HEK293T (cell line): Measurements from ENCODE around the gene PHOSPHO1.

Experiments
- FOXK2 ChIP-seq: fragments of 450-650 bp; IDR thresholded peaks from 2 replicates; pipeline ENCODE4 v1.6.1; 2016; ENCODE audit warnings: mild to moderate bottlenecking
- FOXM1 ChIP-seq: fragments of 450-650 bp; IDR thresholded peaks from 2 replicates; pipeline ENCODE4 v1.6.1; 2017; ENCODE audit warnings: mild to moderate bottlenecking, borderline replicate concordance

DNA sequence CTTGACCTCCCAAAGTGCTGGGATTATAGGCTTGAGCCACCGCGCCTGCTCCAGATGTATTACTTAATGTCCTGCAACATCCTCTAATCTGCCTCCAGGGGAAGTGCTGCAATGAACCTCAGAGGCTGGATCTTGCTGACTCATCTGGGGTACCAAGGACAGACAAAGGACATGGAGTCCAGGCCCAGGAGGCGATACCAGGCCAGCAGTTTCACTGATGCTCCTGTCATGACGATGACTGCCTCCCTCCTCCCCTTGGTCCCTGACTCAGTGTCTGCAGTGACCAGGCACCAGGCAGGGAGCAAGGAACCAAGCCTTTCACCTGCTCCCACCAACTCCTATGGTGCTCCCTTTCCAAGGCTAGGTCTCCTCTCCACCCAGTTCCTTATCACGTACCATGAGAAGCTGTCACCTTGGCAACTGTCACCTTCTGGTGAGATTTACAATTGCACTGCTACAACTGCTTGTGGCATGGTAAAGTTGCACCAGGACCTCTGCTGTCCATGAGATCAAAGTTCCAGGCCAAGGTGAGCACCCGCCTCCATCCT lies 21.6 kb upstream of the PHOSPHO1 start:
- no peak for TF ChIP-seq FOXM1
- no peak for TF ChIP-seq FOXK2
